NCI-H1930 (cell line): ENCODE measurements around the gene GTPBP3.

Experiments
- DNase-seq, 2 experiments: peaks; one replicate each; lab custom pipeline; 2025; lab: John Stamatoyannopoulos, UW

GTPBP3 gene

DNA sequence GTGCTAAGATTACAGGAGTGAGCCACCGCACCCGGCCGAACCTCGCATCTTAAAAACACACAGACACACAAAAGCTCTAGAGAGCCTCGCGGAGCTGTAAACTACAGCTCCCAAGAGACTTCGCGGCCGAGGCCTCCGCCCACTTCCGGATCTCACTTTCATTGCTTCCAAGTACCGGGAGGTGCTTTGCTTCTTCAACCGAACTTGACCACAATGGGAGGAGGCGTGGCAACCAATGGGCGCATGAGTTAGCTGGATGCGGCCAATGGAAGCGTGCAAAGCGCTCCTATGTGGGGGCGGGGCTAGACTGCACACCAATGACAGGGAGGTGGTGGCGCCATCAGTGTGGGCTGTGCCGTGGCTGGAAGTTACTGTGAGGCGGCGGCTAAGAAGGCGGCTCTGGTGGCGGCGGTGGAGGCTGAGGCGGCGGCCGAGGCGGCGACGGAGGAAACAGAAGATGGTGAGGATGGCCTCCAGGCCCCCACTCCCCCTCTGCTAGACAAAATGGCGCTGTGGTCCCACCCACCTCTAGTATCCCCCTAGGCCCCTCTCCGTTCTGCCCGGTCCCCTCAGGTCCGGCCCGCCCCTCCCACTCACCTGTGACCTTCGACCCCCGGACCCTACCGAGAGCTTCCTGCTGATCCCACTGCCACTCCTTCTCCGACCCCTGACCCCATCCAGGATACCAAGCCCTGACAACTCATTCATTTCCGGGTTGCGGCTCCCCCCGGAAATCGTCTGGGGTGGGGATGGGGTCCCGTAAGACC lies 28.0 kb upstream of the GTPBP3 start, which contains the start of gene DDA1:
Gene DDA1 (plus strand): TSS at position 366 of the 767 bp plus-strand sequence. CDS start 92 bp downstream, at position 458.
- DNase-seq, result peak; percentile 96 to 97

DNA sequence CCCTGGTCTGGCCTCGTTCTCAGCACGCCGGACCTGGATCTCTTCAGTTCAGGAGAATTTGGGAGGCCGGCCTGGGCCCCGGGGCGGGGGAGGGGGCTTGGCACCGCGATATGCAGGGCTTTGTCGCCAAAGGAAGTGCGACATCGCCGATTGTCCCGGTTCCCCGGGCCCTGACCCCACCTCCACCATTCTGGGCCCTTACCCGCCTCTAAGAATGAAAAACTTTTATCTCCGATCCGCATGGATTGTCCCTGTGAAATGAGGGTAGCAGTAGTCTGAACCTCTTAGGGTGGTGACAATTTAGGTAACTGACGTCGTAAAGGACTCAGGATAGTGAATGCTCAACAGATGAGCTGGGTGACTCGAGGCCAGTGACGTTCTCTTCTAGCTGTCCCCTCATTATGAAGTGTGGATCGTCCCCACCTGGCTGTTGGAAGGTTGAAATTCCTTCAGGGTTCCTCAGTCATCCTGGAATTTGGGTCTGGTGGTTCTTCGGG lies 27.3 kb upstream of the GTPBP3 start:
- no peak for DNase-seq

DNA sequence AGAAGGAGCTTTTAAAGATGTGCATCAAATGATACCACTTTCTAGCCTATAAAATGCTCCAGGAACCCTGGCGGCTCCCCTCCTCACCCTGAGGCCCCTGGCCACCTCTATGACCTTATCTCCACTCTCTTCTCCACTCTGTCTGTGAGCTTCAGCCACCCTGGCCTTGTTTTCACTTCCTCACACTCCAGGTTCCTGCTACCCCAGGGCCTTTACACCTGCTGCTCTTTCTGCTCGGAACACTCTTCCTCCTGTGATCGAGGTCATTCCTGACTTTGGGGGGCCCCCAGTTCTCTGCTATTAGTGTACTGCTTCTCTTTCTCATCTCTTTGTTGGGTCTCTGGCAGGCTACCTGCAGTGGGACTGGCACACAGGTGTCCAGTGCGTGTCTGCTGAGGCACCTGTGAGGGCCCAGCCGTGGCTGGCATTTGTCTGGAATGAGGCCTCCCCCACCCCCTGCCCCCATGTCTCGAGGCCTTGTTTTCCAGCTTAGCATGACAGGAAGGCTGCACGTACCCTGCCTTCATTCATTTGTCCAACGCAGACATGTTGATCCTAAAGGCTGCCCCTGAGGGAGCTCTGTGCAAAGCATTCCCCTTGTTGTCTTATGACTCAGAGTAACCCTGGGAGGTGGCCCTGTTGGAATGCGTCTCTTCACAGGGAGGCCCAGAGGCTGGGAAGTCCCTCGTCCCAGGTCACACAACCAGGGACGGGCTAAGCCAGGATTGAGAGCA lies 25.7 kb upstream of the GTPBP3 start:
- no peak for DNase-seq

DNA sequence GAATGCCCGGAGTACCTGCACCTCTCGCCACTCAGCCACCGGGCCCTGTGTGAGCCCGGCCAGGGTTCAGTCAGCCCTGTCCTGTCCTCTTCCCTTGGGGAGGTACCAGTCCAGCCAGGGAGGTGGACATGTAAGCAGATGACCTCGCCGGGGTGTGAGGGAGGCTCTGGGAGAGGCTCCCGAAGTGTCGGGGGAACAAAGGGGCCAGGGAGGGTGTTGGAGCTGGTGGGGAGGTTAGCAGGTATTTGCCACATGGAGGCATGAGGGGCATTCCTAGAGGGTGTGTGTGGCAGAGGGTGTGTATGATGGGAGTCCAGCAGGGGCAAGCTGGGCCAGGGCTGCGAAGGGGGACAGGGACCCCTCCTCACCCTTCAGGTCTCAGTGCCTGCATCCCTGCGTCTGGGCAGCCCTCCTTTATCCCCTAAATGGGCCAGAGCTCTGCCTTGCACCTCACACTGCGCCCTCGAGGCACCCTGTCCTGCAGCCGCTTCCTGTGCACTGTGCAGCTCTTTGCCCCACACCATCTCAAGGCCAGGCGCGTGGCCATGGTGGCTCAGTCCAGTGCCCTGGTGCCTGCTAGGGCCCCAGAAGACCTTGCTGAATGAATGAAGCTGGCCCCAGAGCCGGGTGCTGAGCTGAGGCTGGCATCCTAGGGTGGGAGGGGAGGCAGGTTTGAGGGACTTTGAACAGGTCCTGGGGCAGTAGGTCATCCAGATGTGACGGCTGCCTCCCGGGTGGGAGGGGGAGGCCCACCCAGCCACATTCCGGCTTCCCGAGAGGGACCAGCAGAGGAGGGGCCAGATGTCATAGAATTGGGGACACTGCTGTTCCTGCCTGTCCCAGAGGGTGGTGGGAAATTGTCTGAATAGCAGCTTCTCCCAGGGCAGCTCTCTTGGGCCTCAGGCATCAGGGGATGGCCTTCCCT lies 24.9 kb upstream of the GTPBP3 start:
- no peak for DNase-seq

DNA sequence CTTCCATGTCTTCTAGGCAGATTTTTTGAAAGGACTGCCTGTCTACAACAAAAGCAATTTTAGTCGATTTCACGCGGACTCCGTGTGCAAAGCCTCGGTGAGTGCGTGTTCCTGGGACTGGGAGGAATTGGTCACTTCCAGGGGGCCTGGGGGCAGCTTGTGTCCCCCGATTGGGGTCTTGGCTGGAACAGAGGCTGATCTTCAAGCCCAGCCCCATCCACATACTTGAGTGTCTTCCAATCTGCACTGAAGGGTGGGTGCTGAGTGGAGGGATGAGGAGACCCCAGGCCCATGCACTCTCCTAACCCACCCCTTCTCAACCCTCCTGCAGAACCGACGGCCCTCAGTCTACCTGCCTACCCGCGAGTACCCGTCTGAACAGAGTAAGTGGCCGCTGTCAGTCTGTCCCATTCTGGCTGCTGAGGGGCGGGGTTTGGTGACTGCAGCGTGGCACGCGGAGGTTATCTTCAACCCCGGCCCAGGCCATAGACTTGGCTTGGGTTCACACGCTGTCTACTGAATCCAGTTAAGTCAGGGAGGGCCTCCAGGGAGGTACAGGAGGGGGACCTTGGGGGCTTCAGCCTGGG lies 23.3 kb upstream of the GTPBP3 start:
- DNase-seq, result no peak

DNA sequence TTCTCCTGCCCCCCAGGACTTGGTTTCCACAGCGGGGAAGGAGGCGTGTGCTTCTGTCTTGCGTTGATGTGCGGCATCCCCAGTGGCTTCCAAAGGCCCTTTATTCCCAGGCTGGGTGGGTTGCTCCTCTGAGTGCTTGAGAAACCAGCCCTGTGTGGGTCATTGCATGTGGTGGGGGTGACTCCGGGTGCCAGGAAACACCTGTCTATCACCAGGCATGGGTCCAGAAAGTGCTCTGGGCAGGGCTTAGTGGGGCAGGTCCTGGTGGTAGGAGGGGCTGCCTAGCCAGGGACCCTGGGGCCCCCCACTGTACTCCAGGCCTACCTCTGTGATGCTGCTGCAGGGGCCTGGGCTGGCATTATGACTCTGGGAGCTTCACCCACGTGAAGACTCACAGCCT lies 18.4 kb upstream of the GTPBP3 start:
- DNase-seq, result no peak

DNA sequence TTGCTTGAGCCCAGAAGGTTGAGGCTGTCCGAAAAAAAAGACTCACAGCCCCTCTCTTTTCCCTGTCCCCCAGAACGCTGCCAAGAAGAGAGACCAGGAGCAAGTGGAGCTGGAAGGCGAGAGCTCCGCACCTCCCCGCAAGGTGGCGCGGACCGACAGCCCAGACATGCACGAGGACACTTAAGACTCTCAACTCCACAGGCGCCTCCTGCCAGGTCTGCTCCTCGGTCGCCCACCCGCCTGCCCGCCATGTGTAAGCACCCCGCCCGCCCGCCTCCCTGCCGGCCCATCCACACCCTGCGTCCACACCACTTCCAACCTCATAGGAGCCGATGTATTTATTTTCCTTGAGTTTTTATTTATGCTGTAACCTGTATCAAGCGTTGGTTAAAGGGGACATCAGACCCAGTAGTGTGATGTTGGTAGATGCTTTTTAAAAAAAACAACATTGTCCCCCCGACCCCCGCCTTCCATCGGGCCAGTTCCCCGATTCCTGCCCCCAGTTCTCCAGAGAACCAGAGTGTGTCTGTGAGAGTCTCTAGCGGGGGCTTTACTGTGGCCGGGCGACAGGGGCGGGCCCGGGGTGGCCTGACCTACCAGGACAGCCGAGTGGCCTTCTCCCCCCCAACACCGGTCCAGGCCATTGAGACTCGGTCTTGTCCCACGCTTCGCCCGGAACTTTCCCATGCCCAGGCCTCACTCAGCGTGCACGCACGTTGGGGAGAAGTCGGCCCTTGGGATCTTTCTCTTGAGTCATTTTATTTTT lies 17.7 kb upstream of the GTPBP3 start:
- DNase-seq, result no peak

DNA sequence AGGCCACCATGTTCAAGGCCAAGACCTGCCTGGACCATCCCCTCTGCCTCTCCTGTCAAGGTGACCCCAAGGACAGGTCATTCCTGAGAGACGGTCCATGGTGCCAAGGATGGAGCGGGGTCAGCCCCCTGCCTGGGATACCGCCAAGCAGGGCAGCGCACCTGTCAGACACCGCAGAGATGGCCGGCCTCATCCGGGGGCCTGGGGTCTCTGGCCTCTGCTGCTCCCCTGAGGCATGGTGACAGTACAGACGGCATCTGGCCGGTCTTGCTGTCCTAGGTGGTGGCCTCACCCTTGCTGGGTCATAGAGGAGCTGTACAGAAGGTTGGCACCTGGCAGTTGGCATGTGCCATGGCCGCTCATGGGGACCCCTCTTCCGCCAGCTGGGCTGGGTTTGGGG lies 16.9 kb upstream of the GTPBP3 start:
- no peak for DNase-seq

DNA sequence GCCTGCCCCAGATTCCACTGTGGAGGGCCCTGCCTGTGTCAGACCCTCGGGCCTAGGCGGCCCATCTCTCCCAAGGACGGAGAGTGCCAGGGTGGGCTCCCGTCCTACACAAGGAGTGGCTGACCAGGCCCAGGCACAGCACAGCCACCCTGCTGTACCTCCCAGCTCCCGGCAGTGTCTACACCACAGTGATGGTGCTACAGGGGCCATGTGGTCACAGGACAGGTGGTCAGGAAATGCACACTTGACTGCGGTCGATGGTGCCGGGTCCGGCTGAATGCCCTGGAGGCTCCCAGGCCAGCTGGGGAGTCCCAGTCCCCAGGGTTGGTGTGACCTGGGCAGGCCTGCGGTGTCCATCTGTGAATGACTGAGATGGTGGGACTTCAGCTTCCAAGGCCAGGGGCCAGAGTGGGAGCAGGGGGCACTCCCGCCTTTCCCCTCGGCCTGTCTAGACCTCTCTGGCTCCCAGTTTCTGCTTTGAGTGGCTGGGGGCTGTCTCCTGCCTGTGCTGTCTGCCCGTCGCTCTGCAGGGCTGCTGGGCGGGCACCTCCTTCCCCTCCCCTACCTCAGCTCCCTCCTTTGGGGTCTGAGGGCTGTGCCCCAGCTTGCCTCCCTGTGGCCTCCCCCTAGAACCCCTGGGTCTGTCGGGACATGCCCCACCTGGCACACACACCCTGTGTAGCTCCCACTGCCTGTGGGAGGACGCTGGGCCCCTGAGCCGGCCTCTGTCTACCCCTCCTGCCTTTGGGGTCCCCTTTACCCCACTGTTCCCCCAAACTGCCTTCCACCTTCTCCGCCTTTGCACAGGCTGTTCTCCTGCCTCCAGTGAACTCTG lies 15.5 kb upstream of the GTPBP3 start:
- DNase-seq, result no peak

DNA sequence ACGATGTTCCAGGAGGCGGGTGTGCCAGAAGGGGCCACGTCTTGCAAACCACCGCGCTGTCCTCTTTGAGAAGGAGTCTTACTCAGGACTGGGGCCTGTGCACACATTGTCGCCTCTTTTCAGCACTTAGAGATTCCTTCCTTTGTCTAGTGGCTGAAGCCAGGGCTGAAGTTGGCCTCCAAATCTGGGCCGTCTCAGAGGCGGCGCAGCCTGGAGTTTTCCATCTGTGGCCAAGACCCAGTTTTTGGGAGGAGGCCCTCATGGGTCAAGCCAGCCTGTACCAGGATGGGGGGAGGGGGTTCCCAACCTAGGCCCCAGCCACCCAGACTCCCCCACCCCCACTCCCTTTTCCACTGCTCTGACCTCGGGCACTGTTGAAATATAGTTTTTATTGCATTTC lies 14.5 kb upstream of the GTPBP3 start:
- no peak for DNase-seq

DNA sequence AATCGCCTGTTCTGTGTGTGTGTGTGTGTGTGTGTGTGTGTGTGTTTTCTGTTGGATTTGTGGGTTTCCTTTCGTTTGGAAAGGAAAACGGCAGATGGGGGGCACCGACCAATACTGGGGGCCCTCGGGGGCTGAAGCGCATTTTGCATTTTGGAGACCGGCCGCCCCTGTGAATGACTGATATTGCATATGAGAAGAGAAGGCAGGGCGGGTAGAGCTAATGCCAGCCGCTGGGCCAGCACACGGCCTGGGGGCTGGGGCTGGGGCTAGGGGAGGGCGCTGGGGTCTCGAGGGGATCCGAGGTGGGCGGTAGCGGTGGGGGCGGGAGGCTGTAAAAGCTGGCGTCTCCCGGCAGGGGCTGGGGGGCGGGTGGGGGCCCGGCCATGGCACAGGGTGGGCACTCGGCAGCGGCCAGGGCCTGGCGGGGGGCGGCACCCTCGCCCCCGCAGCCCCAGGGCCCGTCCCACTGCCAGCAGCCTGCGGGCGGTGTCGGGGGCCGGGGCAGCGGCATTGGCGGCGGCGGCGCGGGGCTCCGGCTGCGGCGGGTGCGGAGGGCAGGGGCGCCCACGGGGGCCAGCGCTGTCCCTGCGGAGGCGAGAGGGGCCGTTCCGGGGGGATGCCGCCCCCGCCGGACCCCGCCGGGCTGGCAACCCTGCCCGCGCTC lies 13.9 kb upstream of the GTPBP3 start:
- DNase-seq, result no peak

DNA sequence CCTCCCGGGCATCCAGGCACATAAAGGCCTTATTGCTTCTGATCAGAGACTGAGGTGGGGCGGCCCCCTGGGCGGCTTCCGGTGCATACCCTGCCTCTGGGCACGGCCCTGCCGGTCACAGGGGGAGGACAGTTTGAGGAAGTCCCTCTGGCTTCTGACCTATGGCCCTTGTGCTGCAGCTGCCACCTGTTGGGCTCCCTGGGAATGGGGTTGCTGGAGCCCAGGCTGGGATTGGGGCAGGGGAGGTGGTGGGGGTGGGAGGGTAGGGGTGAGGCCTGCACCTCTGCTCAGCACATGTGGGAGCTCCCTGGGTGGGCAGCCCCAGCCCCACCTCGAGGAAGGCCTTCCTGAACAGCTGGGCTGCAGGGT lies 13.4 kb upstream of the GTPBP3 start:
- no peak for DNase-seq

DNA sequence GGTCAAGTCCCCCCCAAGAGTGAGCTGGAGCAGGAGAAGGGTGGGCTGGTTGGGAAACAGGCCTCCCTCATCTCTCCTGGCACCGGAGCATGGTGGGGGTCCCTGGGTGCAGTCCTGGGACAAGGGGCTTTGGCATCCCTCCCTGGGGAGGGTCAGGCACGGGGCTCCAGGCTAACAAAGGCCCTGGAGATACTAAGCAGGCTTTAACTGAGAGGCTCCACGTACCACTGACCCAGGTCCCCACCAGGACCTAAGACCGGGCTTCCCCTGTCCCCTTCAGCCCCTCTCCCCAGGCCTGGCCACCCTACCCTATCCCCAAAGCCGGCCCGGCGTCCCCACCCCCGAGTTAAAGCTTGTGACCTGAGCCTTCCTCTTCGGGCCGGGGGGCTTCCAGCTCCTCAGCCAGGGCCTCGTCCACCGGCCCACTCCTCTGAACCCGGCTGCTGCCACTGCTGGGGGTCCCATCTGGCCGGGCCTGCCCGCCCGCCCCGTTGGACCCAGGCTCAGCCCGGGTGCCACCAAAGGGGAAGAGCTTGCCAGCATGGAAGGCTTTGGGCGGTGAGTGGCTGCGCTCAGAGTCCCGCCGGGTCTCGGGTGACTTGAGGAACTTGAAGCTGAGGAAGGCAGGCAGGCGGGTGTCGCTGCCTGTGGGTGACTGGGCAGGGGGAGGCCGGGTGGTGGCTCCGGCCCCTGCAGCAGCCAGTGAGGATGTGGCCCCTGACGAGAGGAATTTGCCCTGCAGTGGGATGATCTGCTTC lies 12.8 kb upstream of the GTPBP3 start:
- DNase-seq, result no peak

DNA sequence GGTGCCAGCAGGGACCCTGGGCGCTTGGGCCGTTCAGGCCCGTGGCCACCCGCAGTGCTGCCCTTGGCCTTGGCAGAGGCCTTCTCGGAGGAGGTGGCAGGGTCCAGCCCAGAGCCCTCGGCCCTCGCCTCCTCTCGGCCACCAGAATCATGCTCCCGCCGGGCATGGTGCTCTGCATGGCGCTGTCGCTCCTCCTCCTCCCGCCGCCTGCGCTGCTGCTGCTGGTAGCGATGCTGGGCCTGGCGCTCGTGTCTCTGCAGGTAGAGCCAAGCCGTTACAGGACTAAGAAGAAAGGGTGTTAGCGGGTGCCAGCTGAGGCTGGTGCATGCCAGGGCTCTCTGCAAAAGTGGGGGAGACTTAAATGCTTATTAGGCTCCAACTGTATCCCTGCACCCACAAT lies 12.2 kb upstream of the GTPBP3 start:
- no peak for DNase-seq

DNA sequence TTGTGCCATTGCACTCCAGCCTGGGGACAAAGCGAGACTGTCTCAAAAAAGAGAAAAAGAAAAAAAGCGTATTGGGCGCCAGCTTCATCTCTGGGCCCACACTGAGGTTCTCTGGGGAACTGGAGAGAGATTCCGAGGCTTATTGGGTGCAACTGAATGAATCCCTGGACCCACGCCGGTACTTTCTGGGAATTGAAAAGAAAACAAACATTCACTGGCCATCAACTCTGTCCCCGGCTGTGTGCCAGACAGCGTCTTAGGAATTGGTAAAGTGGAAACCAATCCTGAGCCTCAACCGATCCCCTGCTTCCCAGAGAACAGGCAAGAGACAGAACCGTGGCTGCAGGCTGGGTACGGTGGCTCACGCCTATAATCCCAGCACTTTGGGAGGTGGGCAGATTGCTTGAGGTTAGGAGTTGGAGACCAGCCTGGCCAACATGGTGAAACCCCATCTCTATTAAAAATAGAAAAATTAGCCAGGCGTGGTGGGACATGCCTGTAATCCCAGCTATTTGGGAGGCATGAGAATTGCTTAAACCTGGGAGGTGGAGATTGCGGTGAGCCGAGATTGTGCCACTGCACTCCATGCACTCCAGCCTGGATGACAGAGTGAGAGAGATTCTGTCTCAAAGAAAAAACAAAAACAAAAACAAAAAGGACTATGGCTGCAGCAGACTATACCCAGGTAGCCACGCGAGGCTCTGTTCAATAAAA lies 11.3 kb upstream of the GTPBP3 start:
- no peak for DNase-seq

DNA sequence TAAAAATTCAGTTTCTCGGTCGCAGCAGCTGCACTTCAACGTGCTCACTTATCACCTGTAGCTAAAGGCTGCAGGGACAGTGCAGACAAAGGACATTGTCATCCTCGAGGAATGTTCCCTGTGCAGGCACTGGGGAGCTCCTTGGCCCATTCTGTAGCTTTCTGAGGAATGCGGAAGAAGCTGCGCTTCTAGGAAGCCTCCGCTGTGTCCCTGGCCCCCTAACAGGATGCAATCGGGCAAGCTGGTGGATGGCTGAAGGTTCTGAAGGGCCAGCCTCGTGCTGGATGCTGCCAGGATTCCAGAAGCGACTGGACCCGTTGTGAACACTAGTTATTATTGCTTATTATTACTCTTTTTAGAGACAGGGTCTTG lies 10.8 kb upstream of the GTPBP3 start:
- DNase-seq, result no peak

DNA sequence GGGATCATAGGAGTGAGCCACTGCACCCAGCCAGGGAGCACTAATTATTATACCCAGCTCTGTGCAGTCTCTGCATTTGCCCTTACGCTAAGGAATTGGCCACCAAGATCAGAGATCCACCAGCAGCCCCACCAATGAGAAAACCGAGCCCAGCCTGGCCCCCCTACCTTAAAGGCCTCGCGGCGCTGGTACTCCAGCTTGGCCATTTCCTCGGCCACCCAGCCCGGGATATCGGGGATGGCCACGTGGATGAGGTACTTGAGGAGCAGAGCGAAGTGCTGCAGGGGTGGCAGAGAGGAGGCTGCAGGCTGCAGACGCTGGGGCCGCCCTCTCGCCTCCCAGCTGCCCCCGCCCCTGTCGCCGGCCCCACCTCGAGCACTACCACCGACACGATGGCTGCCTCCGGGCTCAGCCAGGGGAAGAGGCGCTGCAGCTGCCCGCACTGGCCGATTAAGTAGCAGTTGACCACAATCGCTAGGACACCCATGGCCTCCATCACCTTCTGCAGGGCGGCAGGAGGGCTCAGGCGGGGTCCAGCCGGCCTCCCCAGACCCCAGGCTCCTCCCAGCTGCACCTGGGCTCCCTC lies 10.2 kb upstream of the GTPBP3 start:
- no peak for DNase-seq
